ENCODE results near the gene FLAD1.

Gene FLAD1

DNA sequence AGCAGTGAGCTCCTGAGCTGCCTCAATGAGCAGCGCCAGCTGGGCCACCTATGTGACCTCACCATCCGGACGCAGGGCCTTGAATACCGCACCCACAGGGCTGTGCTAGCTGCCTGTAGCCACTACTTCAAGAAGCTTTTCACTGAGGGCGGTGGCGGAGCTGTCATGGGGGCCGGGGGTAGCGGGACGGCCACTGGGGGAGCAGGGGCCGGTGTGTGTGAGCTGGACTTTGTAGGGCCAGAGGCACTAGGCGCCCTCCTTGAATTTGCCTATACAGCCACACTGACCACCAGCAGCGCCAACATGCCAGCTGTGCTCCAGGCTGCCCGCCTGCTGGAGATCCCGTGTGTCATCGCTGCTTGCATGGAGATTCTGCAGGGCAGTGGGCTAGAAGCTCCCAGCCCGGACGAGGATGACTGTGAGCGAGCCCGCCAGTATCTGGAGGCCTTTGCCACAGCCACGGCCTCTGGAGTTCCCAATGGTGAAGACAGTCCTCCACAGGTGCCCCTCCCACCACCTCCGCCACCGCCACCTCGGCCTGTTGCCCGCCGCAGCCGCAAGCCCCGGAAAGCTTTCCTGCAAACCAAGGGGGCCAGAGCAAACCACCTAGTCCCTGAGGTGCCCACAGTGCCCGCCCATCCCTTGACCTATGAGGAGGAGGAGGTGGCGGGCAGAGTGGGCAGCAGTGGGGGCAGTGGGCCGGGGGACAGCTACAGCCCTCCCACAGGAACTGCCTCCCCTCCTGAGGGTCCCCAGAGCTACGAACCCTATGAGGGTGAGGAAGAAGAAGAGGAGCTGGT is 31.8 kb downstream of the FLAD1 start:
- no peak for DNase-seq (ENCODE audit: low read depth in 2 of 2)
- TF ChIP-seq, protein P1, sequence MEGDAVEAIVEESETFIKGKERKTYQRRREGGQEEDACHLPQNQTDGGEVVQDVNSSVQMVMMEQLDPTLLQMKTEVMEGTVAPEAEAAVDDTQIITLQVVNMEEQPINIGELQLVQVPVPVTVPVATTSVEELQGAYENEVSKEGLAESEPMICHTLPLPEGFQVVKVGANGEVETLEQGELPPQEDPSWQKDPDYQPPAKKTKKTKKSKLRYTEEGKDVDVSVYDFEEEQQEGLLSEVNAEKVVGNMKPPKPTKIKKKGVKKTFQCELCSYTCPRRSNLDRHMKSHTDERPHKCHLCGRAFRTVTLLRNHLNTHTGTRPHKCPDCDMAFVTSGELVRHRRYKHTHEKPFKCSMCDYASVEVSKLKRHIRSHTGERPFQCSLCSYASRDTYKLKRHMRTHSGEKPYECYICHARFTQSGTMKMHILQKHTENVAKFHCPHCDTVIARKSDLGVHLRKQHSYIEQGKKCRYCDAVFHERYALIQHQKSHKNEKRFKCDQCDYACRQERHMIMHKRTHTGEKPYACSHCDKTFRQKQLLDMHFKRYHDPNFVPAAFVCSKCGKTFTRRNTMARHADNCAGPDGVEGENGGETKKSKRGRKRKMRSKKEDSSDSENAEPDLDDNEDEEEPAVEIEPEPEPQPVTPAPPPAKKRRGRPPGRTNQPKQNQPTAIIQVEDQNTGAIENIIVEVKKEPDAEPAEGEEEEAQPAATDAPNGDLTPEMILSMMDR (IDR thresholded peaks at IDR 0.05; ENCODE audit: low read depth, low read length) = no peak
- H3K4me3 ChIP-seq (replicated peaks in 1 of 2; ENCODE audit: low read depth in 2 of 2, low read length in 2 of 2) = no peak overlapping the region

DNA sequence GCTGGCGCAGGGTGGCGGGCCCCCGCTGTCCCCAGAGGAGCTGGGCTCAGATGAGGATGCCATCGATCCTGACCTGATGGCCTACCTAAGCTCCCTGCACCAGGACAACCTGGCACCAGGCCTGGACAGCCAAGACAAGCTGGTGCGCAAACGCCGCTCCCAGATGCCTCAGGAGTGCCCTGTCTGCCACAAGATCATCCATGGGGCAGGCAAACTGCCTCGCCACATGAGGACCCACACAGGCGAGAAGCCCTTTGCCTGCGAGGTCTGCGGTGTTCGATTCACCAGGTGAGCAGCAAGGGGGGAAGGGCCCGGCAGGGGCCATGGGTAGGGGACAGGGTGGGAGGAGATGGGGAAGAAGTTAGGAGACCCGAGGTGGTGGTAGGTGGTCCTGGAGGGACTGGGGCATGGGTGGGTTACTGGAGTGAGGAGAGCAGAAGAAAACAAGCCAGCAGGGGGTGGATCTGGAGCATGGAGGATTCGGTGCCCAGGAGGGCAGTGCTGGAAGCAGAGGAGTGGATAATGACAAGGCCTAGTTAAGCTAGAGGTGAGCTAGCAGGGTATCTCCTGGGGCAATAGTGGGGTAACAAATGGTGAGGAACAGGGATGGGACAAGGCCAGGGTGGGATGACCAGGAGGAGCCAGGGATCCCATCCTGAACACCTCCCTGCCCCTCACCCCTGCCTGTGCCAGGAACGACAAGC is 32.5 kb downstream of the FLAD1 start:
- TF ChIP-seq, protein P1 (IDR thresholded peaks at IDR 0.05; ENCODE audit: low read depth, low read length) = no peak
- no peak for DNase-seq (ENCODE audit: low read depth in 2 of 2)
- no peak overlapping the region for H3K4me3 ChIP-seq (replicated peaks in 1 of 2; ENCODE audit: low read depth in 2 of 2, low read length in 2 of 2)

DNA sequence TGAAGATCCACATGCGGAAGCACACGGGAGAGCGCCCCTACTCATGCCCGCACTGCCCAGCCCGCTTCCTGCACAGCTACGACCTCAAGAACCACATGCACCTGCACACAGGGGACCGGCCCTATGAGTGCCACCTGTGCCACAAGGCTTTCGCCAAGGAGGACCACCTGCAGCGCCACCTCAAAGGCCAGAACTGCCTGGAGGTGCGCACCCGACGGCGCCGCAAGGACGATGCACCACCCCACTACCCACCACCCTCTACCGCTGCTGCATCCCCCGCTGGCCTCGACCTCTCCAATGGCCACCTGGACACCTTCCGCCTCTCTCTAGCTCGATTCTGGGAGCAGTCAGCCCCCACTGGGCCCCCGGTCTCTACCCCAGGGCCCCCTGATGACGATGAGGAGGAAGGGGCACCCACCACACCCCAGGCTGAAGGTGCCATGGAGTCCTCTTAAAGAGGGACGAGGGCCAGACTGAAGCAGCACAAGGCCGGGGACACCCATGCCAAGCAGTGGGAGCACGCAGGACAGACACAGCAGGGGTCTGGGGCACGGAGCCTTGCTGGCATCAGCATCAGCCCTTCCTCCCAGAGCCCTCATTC is 33.2 kb downstream of the FLAD1 start:
- DNase-seq (ENCODE audit: low read depth in 2 of 2) = no peak
- no peak overlapping the region for H3K4me3 ChIP-seq (replicated peaks in 1 of 2; ENCODE audit: low read depth in 2 of 2, low read length in 2 of 2)
- TF ChIP-seq, protein P1 (IDR thresholded peaks at IDR 0.05; ENCODE audit: low read depth, low read length) = no peak

DNA sequence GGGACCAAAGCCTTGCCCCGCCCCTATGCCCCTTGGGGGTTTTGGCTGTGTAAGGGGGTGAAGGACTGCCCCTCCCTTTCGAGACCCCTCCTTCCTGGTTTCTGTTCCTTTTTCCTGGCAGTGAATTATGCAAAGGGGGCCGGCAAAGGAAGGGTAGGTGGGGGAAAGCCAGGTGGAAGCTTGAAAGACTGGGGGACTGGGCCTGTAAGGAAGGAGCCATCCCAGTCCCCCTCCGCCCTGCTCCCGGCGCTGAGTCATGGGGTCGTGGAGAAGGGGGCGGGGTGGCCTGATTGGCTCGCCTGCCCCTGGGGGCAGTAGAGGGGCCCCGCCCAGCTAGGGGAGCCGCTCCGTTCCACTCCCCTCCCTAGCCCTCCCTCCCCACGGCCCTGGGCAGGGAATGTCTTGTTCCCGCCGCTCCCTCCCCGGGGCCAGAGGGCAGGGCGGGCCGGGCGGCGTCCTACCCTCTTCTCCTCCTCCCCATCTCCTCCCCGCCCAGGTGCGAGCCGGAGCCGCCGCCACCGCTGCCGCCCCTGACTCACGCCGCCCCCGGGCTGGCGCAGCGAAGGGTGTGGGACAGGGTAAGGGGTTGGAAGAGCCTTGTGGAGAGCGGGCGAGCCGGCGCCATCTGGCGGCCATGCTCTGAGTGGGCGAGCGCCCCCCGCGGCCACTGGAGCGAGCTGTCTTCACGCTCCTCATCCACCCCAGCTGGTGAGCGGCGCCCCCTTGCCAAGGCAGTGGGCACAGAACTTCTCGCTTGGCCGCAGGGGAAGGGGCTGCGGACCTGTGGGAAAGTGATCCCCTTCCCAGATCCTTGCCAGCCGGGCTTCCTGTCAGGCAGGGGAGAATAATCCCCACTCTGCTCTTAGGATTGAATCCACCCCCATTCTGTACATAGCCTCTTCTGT is 34.1 kb downstream of the FLAD1 start:
- TF ChIP-seq, protein P1 (IDR thresholded peaks at IDR 0.05; ENCODE audit: low read depth, low read length) = peak; percentile 98
- H3K4me3 ChIP-seq (replicated peaks in 1 of 2; ENCODE audit: low read depth in 2 of 2, low read length in 2 of 2) = peak overlapping the region; percentile 18 to 23

DNA sequence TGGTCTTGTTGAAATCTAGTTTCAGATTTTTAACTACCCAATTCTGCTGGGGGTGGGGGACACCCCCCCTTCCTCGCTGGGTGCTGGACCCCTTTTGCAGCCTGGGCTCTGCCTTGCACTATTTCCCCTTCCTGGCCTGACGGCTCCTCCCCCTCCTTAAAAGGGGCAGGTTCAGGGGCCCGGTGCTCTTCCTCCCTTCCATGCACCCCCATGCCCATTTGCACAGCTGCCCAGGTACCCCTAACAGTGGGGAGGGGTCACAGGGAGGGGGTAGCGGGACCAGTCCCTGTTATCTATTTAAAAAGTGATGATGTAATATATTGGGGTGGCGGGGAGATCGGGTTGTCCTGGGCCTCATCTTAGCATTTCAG is 34.8 kb downstream of the FLAD1 start:
- no peak for DNase-seq (ENCODE audit: low read depth in 2 of 2)
- TF ChIP-seq, protein P1 (IDR thresholded peaks at IDR 0.05; ENCODE audit: low read depth, low read length) = no peak
- peak overlapping the region; percentile 18 to 23 for H3K4me3 ChIP-seq (replicated peaks in 1 of 2; ENCODE audit: low read depth in 2 of 2, low read length in 2 of 2)

More for the DNA sequence above, 34.1 kb downstream of the FLAD1 start:
- DNase-seq (ENCODE audit: low read depth in 2 of 2) = peak; percentile 89 to 92

Measured in cardiac fibroblast (primary cell).